CD4-positive, alpha-beta T cell treated with Interleukin-6 at 100 ng/mL for 8 hours (primary cell): ENCODE data around the gene DCBLD2.

Experiments
- DNase-seq: peaks from one replicate; pipeline ENCODE4 v3.0.0-alpha.2; 2020; ENCODE audit warnings: mixed read lengths, low spot score

Gene DCBLD2, protein sequence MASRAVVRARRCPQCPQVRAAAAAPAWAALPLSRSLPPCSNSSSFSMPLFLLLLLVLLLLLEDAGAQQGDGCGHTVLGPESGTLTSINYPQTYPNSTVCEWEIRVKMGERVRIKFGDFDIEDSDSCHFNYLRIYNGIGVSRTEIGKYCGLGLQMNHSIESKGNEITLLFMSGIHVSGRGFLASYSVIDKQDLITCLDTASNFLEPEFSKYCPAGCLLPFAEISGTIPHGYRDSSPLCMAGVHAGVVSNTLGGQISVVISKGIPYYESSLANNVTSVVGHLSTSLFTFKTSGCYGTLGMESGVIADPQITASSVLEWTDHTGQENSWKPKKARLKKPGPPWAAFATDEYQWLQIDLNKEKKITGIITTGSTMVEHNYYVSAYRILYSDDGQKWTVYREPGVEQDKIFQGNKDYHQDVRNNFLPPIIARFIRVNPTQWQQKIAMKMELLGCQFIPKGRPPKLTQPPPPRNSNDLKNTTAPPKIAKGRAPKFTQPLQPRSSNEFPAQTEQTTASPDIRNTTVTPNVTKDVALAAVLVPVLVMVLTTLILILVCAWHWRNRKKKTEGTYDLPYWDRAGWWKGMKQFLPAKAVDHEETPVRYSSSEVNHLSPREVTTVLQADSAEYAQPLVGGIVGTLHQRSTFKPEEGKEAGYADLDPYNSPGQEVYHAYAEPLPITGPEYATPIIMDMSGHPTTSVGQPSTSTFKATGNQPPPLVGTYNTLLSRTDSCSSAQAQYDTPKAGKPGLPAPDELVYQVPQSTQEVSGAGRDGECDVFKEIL

GRCh38 chr3:98901392-98902350, at the start of gene DCBLD2:
Gene DCBLD2, minus strand, starts transcription at chr3:98901695. Its CDS starts 369 bp downstream, at chr3:98901326.
- peak; percentile 92 for DNase-seq

DNA sequence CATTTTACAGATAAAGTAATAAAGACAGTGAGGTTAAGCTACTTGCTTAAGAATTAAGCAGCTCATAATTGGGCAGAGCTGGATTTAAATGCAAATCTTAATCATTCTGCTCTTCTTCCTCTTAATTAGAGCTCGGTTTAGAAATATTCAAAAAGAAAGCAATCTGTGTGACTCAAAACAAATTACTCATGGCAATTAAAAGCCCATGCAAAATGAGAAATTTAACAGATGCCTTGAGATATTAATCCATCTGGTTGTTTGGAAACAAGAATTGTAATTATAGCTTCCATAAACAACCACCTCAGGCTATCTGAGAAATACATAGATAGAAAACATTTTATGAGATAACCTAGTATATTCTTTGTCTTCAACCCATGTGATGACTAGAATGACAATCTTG, 44.2 kb upstream of the DCBLD2 start:
- no peak for DNase-seq

DNA sequence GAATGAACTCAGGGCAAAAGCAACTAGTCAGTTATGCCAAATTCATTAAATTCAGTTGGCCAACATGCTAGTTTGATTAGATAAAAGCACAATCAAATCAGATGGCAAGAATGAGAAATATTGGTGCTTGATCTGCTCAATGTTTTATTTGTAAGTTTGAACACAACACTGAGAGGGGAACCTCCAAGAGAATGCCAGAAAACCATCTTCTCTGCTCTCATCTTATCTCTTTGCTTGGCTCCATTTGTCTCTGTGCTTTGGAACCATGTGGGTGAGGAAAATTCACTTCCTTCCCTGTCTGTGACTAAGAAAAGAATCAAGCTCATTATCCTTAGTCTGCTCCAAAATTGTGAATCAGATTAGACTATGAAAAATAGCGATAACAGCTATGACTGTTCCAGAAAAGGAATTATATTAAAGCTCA, 43.6 kb upstream of the DCBLD2 start:
- DNase-seq = no peak

GRCh38 chr3:98930413-98930812, 28.9 kb upstream of the DCBLD2 start:
- no peak for DNase-seq

- DNase-seq = no peak
Observed at GRCh38 chr3:98921957-98922356, 20.5 kb upstream of the DCBLD2 start.

- no peak for DNase-seq
Observed at GRCh38 chr3:98920166-98920565, 18.7 kb upstream of the DCBLD2 start.

GRCh38 chr3:98918586-98918985, 17.1 kb upstream of the DCBLD2 start:
- no peak for DNase-seq

DNA sequence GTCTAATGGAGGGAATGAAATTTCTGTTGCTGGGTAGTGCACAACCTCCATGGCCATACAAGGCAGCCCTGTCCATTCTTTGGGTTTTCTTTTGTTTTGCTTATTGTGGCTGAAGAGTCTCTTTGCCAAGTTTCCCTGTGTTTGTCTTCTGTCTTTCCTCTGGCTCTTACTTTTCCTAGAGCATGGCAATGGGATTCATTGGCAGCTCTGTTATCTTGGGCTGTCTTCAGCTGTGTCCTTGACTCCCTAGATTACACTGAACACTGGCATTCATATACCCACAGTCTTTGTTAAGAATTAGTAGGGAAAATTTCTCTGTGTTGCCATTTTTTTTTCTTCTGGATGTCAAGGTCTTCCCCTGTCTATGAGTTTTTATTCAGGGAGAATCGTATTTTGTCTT, 16.1 kb upstream of the DCBLD2 start:
- DNase-seq = no peak

GRCh38 chr3:98914210-98915080, 12.9 kb upstream of the DCBLD2 start:
- DNase-seq = no peak

DNA sequence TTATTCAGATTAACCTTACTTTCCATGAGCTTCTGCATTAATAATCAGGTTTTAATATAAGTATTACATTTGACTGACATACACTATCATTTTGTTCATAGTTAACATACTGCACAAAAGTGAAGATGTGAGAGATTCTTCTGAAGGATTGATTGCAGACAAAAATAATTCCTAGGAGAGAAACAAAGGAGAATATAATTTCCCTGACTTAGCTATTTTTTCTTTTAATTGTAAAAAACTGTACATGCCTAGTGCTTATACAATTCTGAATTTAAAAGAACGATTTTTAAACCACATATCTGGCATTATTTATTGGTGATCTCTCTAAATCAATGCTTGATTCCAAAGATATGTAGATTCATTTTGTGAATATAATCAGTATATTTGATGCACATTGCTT, 11.0 kb upstream of the DCBLD2 start:
- no peak for DNase-seq

GRCh38 chr3:98906230-98906629, 4.7 kb upstream of the DCBLD2 start:
- no peak for DNase-seq

DNA sequence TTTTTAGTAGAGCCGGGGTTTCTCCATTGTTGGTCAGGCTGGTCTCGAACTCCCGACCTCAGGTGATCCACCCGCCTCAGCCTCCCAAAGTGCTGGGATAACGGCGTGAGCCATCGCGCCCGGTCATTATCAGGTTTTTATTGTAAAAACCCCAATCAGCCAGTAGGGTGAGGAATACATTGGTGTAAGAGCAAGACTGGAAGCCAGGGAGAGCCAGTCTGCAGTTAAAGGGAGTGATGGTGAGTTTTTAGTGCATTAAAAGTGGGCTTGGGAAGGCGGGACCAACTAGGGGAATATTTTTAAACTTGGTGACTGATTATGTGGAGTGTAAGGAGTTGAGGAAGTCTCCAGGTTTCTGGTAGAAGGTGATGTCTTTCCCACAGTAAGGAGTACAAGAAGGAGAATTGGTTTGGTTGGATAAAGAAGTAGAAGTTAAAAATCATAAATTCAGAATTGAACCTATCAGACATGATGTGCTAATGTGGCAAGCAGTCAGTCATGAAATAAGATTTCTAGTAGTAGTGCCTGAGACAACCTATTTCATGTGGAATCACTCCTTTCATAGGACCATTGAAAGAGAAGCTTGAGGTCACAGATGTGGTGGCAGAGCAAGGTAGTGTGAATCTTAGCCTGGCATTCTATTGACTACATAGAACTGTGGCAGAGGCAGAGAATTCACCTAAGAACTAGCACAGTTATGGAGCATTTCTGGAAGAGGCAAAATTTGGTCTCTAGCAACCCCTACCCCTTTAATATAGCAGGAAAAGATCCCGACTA, 2.4 kb upstream of the DCBLD2 start:
- no peak for DNase-seq

DNA sequence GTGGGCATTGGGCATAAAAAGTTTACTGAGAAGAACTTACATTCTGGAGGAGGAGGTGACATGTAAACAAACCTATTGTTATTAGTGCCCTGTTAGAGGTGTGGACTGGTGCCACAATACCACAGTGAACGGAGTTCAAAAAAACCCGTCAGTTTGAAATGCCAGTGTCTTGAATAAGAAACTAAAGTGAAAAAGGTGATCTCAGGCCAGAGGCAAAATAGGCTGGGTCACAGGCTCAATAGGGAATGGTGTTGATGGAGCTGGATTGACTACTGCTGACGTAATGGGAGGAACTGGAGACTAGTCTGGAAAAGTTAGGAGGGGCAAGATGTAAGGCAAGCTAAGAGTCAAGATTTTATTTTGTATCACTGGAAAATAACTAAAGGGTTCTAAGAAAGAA, 1.6 kb upstream of the DCBLD2 start:
- DNase-seq = no peak

GRCh38 chr3:98902351-98902740, 851 bp upstream of the DCBLD2 start:
- no peak for DNase-seq

GRCh38 chr3:98901119-98901391, 440 bp downstream of the DCBLD2 start:
- no peak for DNase-seq

GRCh38 chr3:98900265-98901118, 1.0 kb downstream of the DCBLD2 start:
- no peak for DNase-seq

GRCh38 chr3:98897701-98898100, 3.8 kb downstream of the DCBLD2 start:
- DNase-seq = no peak

GRCh38 chr3:98894791-98895576, 6.5 kb downstream of the DCBLD2 start:
- DNase-seq = no peak

GRCh38 chr3:98893740-98894139, 7.8 kb downstream of the DCBLD2 start:
- DNase-seq = no peak
